Measurements from ENCODE around the gene RAI1.
A peak's percentile ranks its signal among the peaks of the same experiment; 100 is the strongest.
"Not testable (repeated sequence)": the region's sequence is repeated elsewhere in the genome, so short reads cannot be mapped to it uniquely, and the experiment has no call there.

The RAI1 gene

GRCh38 chr17:17676752-17677151 is 4.5 kb upstream of the RAI1 start:
- DNase-seq (ENCODE audit: insufficient read length) (no peak), FAIRE-seq (no peak)

GRCh38 chr17:17677299-17678040 is 3.8 kb upstream of the RAI1 start:
- DNase-seq (ENCODE audit: insufficient read length) (no peak), FAIRE-seq (peak; percentile 82)
- TF ChIP-seq POLR2A (IDR thresholded peaks at IDR 0.05; ENCODE audit: low read depth, low read length) (no peak), POLR2AphosphoS5 (IDR thresholded peaks at IDR 0.05; ENCODE audit: low read depth, low read length) (no peak), TAF1 (IDR thresholded peaks at IDR 0.05; ENCODE audit: borderline replicate concordance, low read depth, low read length) (no peak)

More at GRCh38 chr17:17676752-17677151, 4.5 kb upstream of the RAI1 start:
- TF ChIP-seq TAF1 (IDR thresholded peaks at IDR 0.05; ENCODE audit: borderline replicate concordance, low read depth, low read length), result no peak
- TF ChIP-seq POLR2AphosphoS5 (IDR thresholded peaks at IDR 0.05; ENCODE audit: low read depth, low read length), result no peak
- no peak for TF ChIP-seq POLR2A (IDR thresholded peaks at IDR 0.05; ENCODE audit: low read depth, low read length)

DNA sequence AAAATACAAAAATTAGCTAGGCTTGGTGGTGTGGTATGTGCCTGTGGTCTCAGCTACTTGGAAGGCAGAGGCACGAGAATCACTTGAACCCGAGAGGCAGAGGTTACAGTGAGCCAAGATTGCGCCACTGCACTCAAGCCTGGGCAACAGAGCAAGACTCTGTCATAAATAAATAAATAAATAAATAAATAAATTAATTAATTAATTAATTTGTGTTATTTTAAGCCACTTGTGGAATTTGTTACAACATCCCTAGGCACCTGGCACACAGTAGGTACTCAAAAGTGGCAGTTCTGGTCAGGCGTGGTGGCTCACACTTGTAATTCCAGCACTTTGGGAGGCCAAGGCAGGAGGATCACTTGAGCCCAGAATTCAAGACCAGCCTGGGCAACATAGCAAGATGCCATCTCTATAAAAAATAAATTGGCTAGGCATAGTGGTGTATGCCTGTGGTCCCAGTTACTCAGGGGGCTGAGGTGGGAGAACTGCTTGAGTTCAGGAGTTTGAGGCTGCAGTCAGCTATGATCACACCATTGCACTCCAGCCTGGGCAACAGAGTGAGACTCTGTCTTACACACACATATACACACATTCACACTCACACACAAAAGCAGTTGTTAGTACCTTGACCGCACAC is 3.1 kb upstream of the RAI1 start:
- FAIRE-seq; DNase-seq (ENCODE audit: insufficient read length): not testable (repeated sequence)

- DNase-seq (ENCODE audit: insufficient read length) (no peak), FAIRE-seq (no peak)
- TF ChIP-seq TAF1 (IDR thresholded peaks at IDR 0.05; ENCODE audit: borderline replicate concordance, low read depth, low read length) (no peak), POLR2AphosphoS5 (IDR thresholded peaks at IDR 0.05; ENCODE audit: low read depth, low read length) (no peak), POLR2A (IDR thresholded peaks at IDR 0.05; ENCODE audit: low read depth, low read length) (no peak)
These were observed 2.0 kb upstream of the RAI1 start for GRCh38 chr17:17679243-17679642.

GRCh38 chr17:17679748-17680147 is 1.5 kb upstream of the RAI1 start:
- no peak for TF ChIP-seq POLR2AphosphoS5 (IDR thresholded peaks at IDR 0.05; ENCODE audit: low read depth, low read length)
- TF ChIP-seq TAF1 (IDR thresholded peaks at IDR 0.05; ENCODE audit: borderline replicate concordance, low read depth, low read length), result no peak
- no peak for TF ChIP-seq POLR2A (IDR thresholded peaks at IDR 0.05; ENCODE audit: low read depth, low read length)
- DNase-seq (ENCODE audit: insufficient read length) (no peak), FAIRE-seq (no peak)

GRCh38 chr17:17680477-17681186 is 626 bp upstream of the RAI1 start:
- TF ChIP-seq POLR2A (IDR thresholded peaks at IDR 0.05; ENCODE audit: low read depth, low read length) (no peak), TAF1 (IDR thresholded peaks at IDR 0.05; ENCODE audit: borderline replicate concordance, low read depth, low read length) (no peak), POLR2AphosphoS5 (IDR thresholded peaks at IDR 0.05; ENCODE audit: low read depth, low read length) (no peak)
- no peak for FAIRE-seq
- DNase-seq (ENCODE audit: insufficient read length), result no peak

- FAIRE-seq, result no peak
- no peak for DNase-seq (ENCODE audit: insufficient read length)
These were observed 560 bp downstream of the RAI1 start for GRCh38 chr17:17681744-17682292.

DNA sequence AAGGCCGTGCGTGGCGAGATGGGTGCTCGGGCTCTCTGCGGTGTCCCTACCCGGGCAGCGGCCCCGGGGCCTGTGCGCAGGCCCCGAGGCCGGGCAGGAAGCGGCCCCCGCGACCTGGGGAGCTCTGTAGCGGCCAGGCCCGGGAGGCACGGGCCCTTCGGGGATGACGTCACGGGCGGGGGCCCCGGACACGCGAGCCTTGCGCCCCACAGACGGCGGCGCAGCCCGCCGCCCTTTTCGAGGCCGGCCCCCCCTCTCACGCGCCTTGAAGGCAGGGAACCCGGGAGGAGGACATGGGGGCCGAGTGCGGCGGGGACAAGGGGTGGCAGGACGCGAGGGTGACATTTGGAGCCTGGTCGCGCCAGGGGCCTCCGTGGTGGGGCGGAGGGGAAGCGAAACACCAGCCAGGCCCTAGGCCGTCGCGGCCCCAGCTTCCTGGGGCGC is 1.1 kb downstream of the RAI1 start:
- DNase-seq (ENCODE audit: insufficient read length) (peak; percentile 68), FAIRE-seq (peak; percentile 82)
- TF ChIP-seq POLR2AphosphoS5 (IDR thresholded peaks at IDR 0.05; ENCODE audit: low read depth, low read length), result peak; percentile 53; the same call in 1 of the 2 replicates
- no peak for TF ChIP-seq TAF1 (IDR thresholded peaks at IDR 0.05; ENCODE audit: borderline replicate concordance, low read depth, low read length)
- peak; percentile 74 for TF ChIP-seq POLR2A (IDR thresholded peaks at IDR 0.05; ENCODE audit: low read depth, low read length)

More at GRCh38 chr17:17681744-17682292, 560 bp downstream of the RAI1 start:
- no peak for TF ChIP-seq TAF1 (IDR thresholded peaks at IDR 0.05; ENCODE audit: borderline replicate concordance, low read depth, low read length)
- TF ChIP-seq POLR2AphosphoS5 (IDR thresholded peaks at IDR 0.05; ENCODE audit: low read depth, low read length), result no peak
- TF ChIP-seq POLR2A (IDR thresholded peaks at IDR 0.05; ENCODE audit: low read depth, low read length), result no peak

DNA sequence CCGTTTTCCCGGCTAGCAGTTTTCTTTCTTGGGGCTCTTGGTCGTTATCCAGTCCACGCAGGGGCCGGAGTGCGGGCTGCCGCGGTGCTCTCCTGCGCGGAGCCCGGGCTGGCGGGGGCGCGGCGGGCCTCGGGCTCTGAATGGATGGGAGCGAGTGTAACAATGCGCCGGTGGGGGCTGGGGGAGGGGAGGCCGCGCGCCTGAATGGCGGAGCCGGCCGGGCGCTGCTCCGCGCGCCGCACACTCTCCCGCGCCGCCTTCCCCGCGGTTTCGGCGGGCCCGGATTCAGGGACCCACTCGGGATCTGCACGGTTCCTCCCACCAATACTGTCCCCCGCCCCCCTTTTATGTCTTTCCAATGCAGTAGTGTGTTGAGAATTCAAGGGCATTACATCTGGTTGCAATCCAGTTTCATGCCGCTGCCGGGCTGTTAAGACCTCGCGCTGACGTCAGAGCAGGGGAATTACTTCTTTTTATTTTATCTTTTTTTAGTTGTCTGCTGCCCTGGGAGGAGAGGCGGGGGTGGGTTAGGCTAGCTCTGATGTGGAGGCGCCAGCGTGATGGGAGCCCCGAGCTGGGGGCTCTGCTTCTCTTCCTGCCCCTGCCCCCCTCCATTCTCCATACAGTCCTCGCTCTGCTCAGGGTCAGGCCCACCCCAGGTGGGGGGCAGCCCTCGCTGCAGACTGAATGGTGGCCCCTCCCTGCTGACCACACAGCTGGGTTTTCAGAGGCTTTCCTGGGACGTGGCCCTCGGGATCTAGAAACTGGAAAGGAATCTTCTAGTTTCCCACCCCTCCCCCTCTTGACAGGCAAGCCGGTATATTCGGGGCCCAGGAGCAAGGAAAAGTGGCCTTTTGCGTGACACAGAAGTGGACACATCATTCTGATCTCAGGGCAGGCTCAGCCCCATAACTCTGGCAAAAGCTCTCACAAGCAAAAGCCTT is 1.8 kb downstream of the RAI1 start:
- TF ChIP-seq TAF1 (IDR thresholded peaks at IDR 0.05; ENCODE audit: borderline replicate concordance, low read depth, low read length) (0 out of 2 replicates have a peak, but pooled peaks have one; percentile 54), POLR2AphosphoS5 (IDR thresholded peaks at IDR 0.05; ENCODE audit: low read depth, low read length) (no peak), POLR2A (IDR thresholded peaks at IDR 0.05; ENCODE audit: low read depth, low read length) (peak; percentile 19)
- FAIRE-seq (peak; percentile 50), DNase-seq (ENCODE audit: insufficient read length) (no peak)

- no peak for FAIRE-seq
These were observed 2.6 kb downstream of the RAI1 start for GRCh38 chr17:17683710-17684365.

More at GRCh38 chr17:17683710-17684365, 2.6 kb downstream of the RAI1 start:
- no peak for TF ChIP-seq POLR2A (IDR thresholded peaks at IDR 0.05; ENCODE audit: low read depth, low read length)
- no peak for TF ChIP-seq POLR2AphosphoS5 (IDR thresholded peaks at IDR 0.05; ENCODE audit: low read depth, low read length)
- no peak for TF ChIP-seq TAF1 (IDR thresholded peaks at IDR 0.05; ENCODE audit: borderline replicate concordance, low read depth, low read length)
- DNase-seq (ENCODE audit: insufficient read length), result no peak
